Measurements from ENCODE around the gene LRP8. TPM values are rescaled to one million over a fixed set of nuclear protein-coding genes. Genes with fewer than 3 reads are reported as not detected.
A peak's percentile ranks its signal among the peaks of the same experiment; 100 is the strongest.

LRP8 gene
- polyA plus RNA-seq, 1 of the 3 experiments (the other 2 are of a cell fraction) = 19.9 TPM

GRCh38 chr1:53349369-53349835 lies 21.5 kb upstream of the LRP8 start (continued):
- no peak for TF ChIP-seq RFX5 (IDR thresholded peaks at IDR 0.05; ENCODE audit: low read length)
- no peak for TF ChIP-seq EZH2phosphoT487 (IDR thresholded peaks at IDR 0.05; ENCODE audit: borderline replicate concordance, low read depth)

DNA sequence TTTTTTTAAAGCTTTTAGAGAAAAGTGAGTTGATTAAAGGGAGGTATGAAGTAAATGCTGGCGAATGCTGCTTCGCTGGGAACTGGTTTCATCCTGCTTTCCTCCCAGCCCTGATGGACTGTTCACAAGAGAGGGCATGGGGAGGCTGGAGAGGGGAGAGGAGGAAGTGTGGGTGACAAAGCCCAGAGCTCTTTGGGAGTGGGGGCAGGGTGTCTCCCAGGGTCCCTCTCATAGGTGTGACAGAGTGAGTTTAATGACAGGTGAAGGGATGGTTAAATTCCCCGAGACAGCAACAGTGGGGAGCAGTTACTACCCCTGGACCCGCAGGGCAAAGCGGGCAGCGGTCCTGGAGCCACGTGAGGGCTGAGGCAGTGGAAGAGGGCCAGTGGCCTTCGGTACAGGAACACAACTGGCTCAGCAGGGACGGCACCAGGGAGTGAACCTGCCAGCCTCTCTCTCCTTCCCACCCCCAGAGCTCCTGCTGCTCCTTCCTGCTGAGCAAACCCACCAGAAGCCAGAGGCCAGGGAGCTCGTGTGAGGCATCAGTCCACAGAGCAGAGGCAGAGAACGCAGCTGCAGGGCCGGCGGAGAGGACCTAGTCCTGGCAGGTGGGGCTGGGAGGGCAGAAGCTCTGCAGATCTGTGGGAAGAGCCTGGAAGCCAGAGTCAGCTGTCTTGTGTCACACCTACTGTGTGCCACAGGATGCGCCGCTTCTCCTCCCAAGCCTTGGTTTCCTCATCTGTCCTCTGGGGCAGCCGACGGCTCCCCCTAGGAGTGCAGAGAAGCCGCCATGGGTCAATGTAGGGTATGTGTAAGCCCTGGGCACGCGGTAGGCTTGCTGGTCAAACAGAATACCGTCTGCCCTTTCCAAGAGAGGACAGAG lies 20.9 kb upstream of the LRP8 start:
- H2AFZ ChIP-seq (ENCODE audit: low read depth) = no peak overlapping the region
- H3F3A ChIP-seq (replicated peaks; ENCODE audit: insufficient read depth) = no peaks in the 10 kb centered on the region
- no peaks in the 10 kb centered on the region for H4K20me1 ChIP-seq (ENCODE audit: insufficient read depth)
- H3K79me2 ChIP-seq (ENCODE audit: insufficient read depth) = no peaks in the 10 kb centered on the region
- peaks cover 0 to 25% of the 10 kb centered on the region in 2 experiments; a peak in 2 of 4 replicates for H3K4me1 ChIP-seq (ENCODE audit: control insufficient read depth in 1 of 2, insufficient read depth in 2 of 2, low read depth in 1 of 2, low read length in 1 of 2)
- CTCF ChIA-PET = interaction anchor here (1.0 to 7.1 kb wide), 5 partner anchors 17 to 70 kb away, joined by 3 to 38 read pairs (median 4); no protein-coding TSS in a partner anchor
- no peaks in the 10 kb centered on the region for H3K9me2 ChIP-seq
- H3K4me3 ChIP-seq (ENCODE audit: low read depth in 2 of 2, low read length in 1 of 2) = no peak overlapping the region
- H3K36me3 ChIP-seq (replicated peaks in 1 of 2; ENCODE audit: control insufficient read depth in 1 of 2, insufficient read depth in 2 of 2, low read length in 1 of 2) = no peaks in the 10 kb centered on the region
- H3K9me3 ChIP-seq = no peaks in the 10 kb centered on the region
- 66% methylated on average over 15 of the region's 21 CpGs for WGBS (ENCODE audit: low lambda C conversion rate)
- no peak overlapping the region for H3K9ac ChIP-seq
- no peak overlapping the region for H3K27ac ChIP-seq (ENCODE audit: low read depth in 2 of 2, low read length in 1 of 2)
- TF ChIP-seq REST (IDR thresholded peaks at IDR 0.05; ENCODE audit: low read depth, low read length) (no peak), FOXJ3 (CRISPR knock-in tag; IDR thresholded peaks at IDR 0.05) (no peak)
- no peak overlapping the region for H3K4me2 ChIP-seq
- no peaks in the 10 kb centered on the region for H3K27me3 ChIP-seq (ENCODE audit: insufficient read depth)
- DNase-seq = no peak
- POLR2A ChIA-PET = interaction anchor here (1.5 kb wide), 1 partner anchor 20 kb away, joined by 3 read pairs; no protein-coding TSS in a partner anchor

DNA sequence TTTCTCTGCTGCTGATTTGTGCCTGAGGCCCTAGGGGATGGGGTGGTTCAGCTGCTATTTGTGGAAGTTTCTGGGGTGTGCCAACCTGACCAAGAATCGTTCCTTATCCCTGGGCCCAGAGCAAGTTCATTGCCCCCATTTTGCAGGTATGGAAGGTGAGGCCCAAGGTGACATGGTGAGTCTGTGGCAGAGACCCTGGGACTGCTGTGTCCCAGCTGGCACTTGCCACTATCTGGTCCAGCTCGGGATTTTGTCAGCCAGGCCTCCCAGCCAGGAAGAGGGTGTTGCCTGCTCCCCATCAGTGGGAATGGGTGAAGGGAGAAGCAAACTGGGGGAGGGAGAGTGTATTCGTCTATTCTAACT lies 18.9 kb upstream of the LRP8 start:
- Histone ChIP-seq H3K36me3 (replicated peaks in 1 of 2; ENCODE audit: control insufficient read depth in 1 of 2, insufficient read depth in 2 of 2, low read length in 1 of 2) (no peaks in the 10 kb centered on the region), H3K27me3 (ENCODE audit: insufficient read depth) (no peaks in the 10 kb centered on the region), H3K9ac (no peak overlapping the region), H2AFZ (ENCODE audit: low read depth) (no peak overlapping the region), H4K20me1 (ENCODE audit: insufficient read depth) (no peaks in the 10 kb centered on the region), H3K4me3 (ENCODE audit: low read depth in 2 of 2, low read length in 1 of 2) (no peak overlapping the region), H3K4me1 (ENCODE audit: control insufficient read depth in 1 of 2, insufficient read depth in 2 of 2, low read depth in 1 of 2, low read length in 1 of 2) (peaks cover 0 to 18% of the 10 kb centered on the region in 2 experiments; a peak in 1 of 4 replicates), H3K27ac (ENCODE audit: low read depth in 2 of 2, low read length in 1 of 2) (peak overlapping the region in 1 of 2 experiments; percentile 77; a peak in 2 of 4 replicates), H3F3A (replicated peaks; ENCODE audit: insufficient read depth) (no peaks in the 10 kb centered on the region), H3K9me2 (no peaks in the 10 kb centered on the region), H3K9me3 (no peaks in the 10 kb centered on the region), H3K79me2 (ENCODE audit: insufficient read depth) (no peaks in the 10 kb centered on the region), H3K4me2 (no peak overlapping the region)
- CTCF ChIA-PET = interaction anchor here (0.9 to 7.1 kb wide), 5 partner anchors 12 to 46 kb away, joined by 3 to 38 read pairs (median 4); no protein-coding TSS in a partner anchor
- TF ChIP-seq RXRA (IDR thresholded peaks at IDR 0.05; ENCODE audit: borderline replicate concordance, low read depth) = no peak
- no peak for TF ChIP-seq NRF1 (IDR thresholded peaks at IDR 0.05; ENCODE audit: low read depth, low read length)
- no peak for TF ChIP-seq GABPA (IDR thresholded peaks at IDR 0.05; ENCODE audit: low read depth)
- TF ChIP-seq CHD2 (IDR thresholded peaks at IDR 0.05; ENCODE audit: low read length, partially characterized antibody) = no peak
- TF ChIP-seq, protein P1, sequence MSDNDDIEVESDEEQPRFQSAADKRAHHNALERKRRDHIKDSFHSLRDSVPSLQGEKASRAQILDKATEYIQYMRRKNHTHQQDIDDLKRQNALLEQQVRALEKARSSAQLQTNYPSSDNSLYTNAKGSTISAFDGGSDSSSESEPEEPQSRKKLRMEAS (IDR thresholded peaks at IDR 0.05; ENCODE audit: low read depth) = no peak
- no peak for TF ChIP-seq RCOR1 (IDR thresholded peaks at IDR 0.05; ENCODE audit: low read length)
- no peak for TF ChIP-seq EP300 (IDR thresholded peaks at IDR 0.05; ENCODE audit: borderline replicate concordance in 1 of 2, low read depth in 1 of 2, low read length in 1 of 2)
- POLR2A ChIA-PET = interaction anchor here (1.0 kb wide), 1 partner anchor 44 kb away, joined by 3 read pairs; no protein-coding TSS in a partner anchor
- WGBS (ENCODE audit: low lambda C conversion rate) = 44% methylated on average over 2 of the region's 3 CpGs
- no peak for DNase-seq

Data from SK-N-SH (cell line).